IPS-18c (cell line): ENCODE measurements around the gene BABAM2.

ENCODE experiments used
- H3K4me3 ChIP-seq: 2 replicates; pipeline ENCODE4 v1.7.0; 2013; ENCODE audit warnings: low read depth, mild to moderate bottlenecking, low read length, moderate library complexity; ENCODE audit not compliant: insufficient read depth
- H3K9me3 ChIP-seq: one replicate; pipeline ENCODE4 v1.6.1; 2013; ENCODE audit warnings: mild to moderate bottlenecking, low read length, moderate library complexity; ENCODE audit not compliant: control insufficient read depth, insufficient read depth

The BABAM2 gene

DNA sequence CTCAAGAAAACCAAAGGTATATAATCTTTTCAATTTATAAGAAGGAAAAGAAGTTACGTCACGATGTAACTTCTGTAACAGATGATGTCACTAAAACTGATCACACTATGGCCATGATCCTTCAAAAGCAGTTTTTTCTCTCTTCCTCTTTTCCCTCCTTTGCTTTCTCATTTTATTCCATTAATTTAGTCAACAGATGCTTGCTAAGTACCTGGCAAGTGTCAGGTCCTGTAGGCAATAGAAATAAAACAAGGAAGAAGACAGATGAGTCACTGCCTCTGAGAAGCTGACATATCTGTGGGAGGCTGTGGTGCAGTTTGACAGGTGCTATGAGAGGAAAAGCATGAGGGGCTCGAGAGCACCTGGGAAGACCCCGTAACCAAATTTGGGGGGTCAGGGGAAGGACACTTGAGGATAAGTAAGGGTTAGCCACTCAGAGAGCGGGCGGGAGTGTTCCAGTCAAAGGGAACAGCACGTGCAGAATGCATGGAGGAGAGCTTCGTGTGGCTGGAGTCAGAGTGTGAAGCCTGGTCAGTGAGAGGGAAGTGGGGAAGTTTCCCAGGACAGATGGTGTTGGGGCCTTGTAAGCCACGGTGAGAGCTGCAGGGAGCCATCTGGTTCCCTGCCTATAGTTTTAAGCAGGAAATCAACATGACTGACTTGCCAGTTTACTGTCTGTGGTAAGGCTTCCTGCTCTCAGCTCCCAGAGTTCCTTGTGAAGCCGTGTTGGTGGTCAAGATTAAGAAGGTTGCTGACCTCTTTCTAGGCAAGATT lies 303.3 kb downstream of the BABAM2 start:
- Histone ChIP-seq H3K4me3 (no peak overlapping the region), H3K9me3 (no peaks in the 10 kb centered on the region)

DNA sequence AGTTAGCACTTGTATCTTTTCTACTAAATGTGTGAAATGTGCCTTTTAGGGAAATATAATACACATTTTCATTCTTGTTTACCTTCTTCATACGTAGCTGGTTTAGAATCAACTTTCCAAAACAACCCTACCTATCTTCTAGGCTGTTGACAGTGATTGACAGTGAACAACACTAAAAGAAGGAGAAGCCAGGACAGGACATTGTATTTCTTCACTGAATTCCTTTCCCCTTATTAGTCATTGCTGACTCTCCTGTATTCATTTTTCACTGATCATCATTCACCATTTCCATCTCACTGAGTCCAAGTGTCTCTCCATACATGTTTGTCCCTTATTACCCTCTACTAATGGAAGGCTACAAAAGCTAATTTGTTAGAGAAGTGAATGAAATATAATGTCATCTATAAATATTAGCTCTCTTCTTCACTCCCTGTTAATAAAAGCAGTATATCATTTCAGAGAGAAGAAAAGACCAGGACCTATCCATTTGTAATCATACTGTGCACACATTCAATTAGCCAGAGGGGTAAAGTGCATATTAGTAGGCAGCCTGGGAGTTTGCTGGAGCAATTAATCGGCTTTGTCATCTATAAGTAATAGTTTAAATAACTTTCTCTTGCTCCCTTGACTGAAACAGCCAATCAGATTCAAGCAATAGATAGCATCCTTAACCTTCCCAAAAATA lies 309.6 kb downstream of the BABAM2 start:
- H3K4me3 ChIP-seq: no peak overlapping the region
- H3K9me3 ChIP-seq: peaks cover 4% of the 10 kb centered on the region

GRCh38 chr2:28201671-28202180 lies 311.2 kb downstream of the BABAM2 start:
- Histone ChIP-seq H3K9me3 (peaks cover 5% of the 10 kb centered on the region), H3K4me3 (no peak overlapping the region)

- peaks cover 5% of the 10 kb centered on the region for H3K9me3 ChIP-seq
These were observed 312.2 kb downstream of the BABAM2 start for GRCh38 chr2:28202719-28203118.

GRCh38 chr2:28206762-28207161 lies 316.2 kb downstream of the BABAM2 start:
- no peak overlapping the region for H3K4me3 ChIP-seq
- peaks cover 3% of the 10 kb centered on the region for H3K9me3 ChIP-seq

More at GRCh38 chr2:28202719-28203118, 312.2 kb downstream of the BABAM2 start:
- no peak overlapping the region for H3K4me3 ChIP-seq

GRCh38 chr2:28209261-28209691 lies 318.7 kb downstream of the BABAM2 start:
- Histone ChIP-seq H3K4me3 (no peak overlapping the region), H3K9me3 (peaks cover 3% of the 10 kb centered on the region)

DNA sequence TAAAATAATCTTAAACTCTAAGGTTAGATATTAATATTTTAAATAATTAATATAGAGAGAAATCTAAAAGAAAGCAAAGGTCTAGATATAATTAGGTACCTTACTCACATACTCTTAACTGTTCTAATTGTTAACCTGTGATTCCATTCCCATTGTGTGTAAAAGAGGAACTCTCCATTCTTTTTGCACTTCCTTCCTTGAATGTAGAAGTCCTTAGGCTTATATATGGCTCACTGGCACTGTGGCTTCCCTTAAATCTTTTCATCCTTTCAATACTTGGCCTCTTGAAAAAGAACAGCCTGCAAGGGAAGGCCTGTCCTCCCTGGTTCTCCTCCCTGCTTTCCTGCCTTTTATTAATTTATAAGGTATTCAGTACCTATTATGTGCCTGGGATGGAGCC lies 319.3 kb downstream of the BABAM2 start:
- Histone ChIP-seq H3K4me3 (no peak overlapping the region), H3K9me3 (peaks cover 3% of the 10 kb centered on the region)

- Histone ChIP-seq H3K4me3 (no peak overlapping the region), H3K9me3 (no peaks in the 10 kb centered on the region)
These were observed 320.0 kb downstream of the BABAM2 start for GRCh38 chr2:28210535-28210934.

DNA sequence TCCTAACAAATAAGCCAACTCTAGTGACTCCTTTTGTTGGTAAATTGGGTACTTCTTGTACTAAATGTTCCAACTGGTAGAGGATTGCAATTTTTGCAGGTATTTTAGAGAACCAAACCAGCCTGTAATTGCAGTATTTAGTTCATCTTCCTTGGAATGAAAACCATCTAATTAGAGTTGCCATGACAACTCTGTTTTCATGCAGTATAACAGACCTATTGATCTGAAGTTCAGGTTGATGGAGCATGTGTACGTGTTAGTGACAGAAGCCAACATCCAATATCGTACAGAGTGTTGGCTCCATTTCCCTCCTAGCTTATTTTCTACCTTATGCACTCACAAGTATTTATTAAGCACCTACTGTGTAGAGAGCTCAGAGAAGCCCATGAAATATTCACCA lies 325.8 kb downstream of the BABAM2 start:
- Histone ChIP-seq H3K9me3 (no peaks in the 10 kb centered on the region), H3K4me3 (no peak overlapping the region)

GRCh38 chr2:28217042-28217740 lies 326.7 kb downstream of the BABAM2 start:
- Histone ChIP-seq H3K9me3 (no peaks in the 10 kb centered on the region), H3K4me3 (no peak overlapping the region)

DNA sequence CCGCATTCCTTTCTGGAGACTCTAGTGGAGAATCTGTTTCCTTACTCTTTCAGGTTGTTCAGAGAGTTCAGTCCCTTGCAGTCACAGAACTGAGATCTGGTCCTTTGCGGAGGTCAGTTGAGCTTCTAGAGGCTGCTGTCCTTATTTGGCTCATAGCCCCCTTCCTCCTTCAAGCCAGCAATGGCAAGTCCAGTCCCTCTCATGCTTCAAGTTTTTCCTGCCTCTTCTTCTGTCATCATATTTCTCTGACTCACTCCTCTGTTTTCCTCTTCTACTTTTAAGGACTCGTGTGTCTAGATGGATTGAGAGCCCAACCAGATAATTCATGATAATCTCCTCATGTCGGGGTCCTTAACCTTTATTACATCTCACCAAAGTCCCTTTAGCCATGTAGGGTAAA lies 328.6 kb downstream of the BABAM2 start:
- no peaks in the 10 kb centered on the region for H3K9me3 ChIP-seq
- H3K4me3 ChIP-seq: no peak overlapping the region

- no peak overlapping the region for H3K4me3 ChIP-seq
- no peaks in the 10 kb centered on the region for H3K9me3 ChIP-seq
These were observed 329.3 kb downstream of the BABAM2 start for GRCh38 chr2:28219758-28220368.

DNA sequence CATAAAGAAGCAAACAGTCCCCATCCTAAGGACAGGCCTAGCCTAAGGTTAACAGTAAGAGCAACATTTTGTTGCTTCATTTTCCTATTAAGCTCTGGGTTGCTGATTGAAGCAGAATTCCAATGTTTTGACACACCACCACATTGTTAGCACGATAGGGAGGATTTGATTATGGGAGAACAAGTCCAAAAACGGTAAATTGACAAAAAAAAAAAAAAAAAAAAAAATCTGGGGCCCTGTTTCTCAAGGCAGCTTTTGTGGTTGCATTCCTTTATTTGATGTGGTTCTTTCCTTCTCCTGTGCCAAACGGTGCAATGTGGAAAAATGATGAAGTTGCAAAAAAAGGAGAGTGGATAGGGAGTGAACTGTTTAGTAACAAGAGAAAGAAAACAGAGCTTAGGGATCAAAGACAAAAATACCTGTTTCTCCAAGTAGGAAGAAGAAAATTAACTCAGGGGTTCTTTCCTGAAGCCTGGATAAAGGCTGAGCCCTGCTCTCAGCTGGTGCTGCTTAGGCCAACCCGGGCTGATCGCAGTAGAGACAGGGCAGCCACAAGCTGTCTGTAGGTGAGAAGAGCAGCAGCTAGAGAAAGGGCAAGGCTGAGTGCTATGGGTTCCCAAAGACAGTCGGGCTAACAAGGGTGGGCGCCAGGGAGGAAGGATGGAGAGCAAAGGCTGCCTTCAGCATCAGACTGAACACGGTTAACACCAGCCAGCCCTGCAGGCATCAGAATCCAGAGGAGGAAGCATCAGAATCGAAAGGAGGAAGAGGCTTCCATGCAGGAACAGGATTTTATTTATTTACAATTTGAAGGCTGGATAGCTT lies 334.3 kb downstream of the BABAM2 start:
- H3K4me3 ChIP-seq: no peak overlapping the region
- no peaks in the 10 kb centered on the region for H3K9me3 ChIP-seq

- no peaks in the 10 kb centered on the region for H3K9me3 ChIP-seq
- H3K4me3 ChIP-seq: no peak overlapping the region
These were observed 335.0 kb downstream of the BABAM2 start for GRCh38 chr2:28225473-28226080.

DNA sequence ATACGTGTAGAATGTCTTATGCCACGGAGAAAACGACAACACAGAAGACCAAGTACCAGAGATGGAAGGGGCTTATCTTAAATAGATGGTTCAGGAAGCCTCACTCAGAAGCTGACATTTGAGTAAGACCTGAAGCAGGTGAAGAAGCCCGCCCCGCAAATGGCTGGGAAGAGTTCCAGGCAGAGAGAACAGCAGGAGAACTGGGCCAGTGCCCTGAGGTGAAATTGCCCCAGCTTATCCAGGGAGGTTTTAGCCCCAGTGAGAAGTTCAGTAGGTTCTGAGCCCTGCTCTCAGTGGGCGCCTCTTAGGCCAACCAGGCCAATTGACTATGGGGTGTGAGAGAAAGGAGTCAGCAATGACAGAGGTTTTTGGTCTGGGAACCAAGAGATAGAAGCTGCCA lies 336.0 kb downstream of the BABAM2 start:
- Histone ChIP-seq H3K4me3 (no peak overlapping the region), H3K9me3 (no peaks in the 10 kb centered on the region)

DNA sequence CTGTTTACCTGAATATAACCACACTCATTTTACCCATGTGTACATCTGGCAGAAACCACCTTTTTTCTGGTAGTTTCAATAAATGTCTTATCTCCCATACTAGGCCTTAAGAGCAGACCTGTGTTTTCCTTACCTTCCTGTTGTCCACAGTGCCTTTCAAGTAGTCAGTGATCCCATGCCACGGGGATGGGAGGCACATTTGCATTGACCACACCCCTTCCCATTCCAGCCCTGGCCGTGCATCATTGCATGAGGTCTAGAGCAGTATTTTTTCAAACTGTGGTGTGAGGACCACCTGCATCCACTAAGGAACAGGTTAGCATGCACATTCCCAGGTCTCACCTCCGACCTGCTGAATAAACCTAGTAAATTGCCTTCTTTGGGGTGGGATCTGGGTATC lies 337.0 kb downstream of the BABAM2 start:
- no peak overlapping the region for H3K4me3 ChIP-seq
- no peaks in the 10 kb centered on the region for H3K9me3 ChIP-seq
